Dedifferentiated amniotic fluid mesenchymal stem cell (primary cell): Measurements from ENCODE around the gene TRAPPC2.
A peak's percentile ranks its signal among the peaks of the same experiment; 100 is the strongest.

Experiments
- DNase-seq: peaks from one replicate; pipeline ENCODE4 v3.0.0-alpha.2; 2016; ENCODE audit errors: extremely low spot score

TRAPPC2 gene

DNA sequence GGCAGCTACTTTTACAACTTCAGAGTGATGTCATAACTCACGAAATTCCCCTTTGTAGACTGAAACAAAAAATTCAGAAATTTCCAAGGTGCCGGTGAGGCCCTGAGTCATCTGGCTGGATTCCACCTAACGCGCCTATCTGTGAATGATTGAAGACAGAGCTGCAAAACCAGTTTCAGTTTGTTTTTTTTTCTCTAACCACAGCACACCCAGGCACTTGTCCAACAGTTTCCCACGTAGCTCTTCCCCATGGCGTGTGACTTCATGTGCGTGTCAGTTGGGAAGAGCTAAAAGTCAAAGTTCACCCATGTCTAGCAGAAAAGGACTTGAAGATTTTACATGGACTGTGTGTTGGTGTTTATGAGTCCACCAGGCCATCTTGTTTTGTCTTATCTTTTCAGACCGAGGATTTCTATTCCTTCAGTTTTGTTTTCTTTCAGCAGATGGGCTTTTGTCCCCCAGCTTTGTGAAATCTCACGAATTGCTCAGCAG is 65.1 kb downstream of the TRAPPC2 start:
- peak; percentile 84 for DNase-seq

DNA sequence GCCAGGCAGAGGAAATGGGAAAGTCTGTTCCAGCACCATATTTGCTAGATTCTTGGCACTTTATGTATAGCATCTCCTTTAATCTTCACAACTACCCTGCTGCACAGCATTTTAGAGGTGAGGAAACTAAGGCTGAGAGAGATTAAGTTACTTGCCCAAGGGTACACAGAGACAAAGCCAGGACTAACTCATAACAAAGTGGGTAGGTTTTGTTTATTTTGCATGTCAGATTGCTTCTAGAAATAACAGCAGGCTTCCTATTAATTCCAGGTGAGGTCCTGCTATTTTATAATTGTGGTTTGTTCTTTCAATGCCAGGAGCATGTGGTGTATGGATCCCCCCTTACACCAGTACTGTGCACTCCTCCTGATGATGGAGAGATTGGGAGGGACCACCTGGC is 66.5 kb downstream of the TRAPPC2 start:
- no peak for DNase-seq

DNA sequence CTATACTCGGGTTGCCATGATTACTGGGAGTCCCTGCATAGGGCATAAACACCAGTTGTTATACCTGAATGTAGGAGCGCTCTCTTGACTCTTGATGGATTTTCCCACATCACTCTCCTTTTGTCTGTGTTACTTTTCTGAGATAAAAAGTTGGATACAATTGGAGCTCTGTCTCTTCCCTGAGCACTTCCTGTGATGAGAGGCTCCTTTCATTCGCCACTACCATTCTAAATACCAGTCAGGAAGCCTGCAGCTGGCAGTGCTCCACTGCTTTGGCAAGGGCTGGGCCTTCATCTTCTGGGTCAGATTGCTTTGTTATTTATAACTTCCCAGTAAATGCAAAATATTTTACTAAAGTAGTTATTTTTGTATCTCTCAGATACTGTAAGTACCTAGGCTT is 67.6 kb downstream of the TRAPPC2 start:
- no peak for DNase-seq

DNA sequence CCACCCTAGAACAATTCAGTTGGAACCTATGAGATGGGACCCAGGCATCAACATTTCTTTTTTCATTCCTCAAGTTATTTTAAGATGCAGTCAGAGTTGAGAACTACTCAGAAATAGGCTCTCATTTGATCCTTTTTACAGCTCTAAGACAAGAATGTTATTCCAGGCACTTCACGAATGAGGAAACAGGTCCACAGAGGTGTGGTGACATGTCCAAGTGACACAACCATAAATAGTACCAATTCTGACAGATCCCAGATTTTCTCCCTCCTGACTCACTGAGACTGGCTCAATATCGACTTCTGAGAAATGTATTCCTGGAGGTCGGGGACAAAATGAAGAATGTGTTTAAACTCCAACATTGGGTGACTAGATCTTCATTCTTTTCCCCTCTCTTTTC is 70.4 kb downstream of the TRAPPC2 start:
- no peak for DNase-seq

DNA sequence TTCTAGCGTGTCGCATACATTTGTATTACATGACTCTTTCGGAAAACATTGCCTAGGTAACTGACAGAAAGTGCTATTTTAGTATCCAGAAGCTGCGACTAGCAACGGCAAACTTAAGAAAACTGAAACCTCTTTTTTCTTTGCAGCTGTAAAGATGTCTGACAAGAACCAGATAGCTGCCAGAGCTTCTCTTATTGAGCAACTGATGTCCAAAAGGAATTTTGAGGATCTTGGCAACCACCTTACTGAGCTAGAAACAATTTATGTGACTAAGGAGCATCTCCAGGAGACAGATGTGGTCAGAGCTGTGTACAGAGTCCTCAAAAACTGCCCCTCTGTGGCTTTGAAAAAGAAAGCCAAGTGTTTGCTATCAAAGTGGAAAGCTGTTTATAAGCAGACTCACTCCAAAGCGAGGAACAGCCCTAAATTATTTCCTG is 72.0 kb downstream of the TRAPPC2 start:
- no peak for DNase-seq
